Brain pericyte (primary cell): ENCODE data around the gene PALLD.
"Not testable (repeated sequence)": the region's sequence is repeated elsewhere in the genome, so short reads cannot be mapped to it uniquely, and the experiment has no call there.

Experiments
- DNase-seq: peaks from one replicate; pipeline ENCODE4 v3.0.0-alpha.2; 2012; ENCODE audit warnings: low read depth, low spot score

The PALLD gene

DNA sequence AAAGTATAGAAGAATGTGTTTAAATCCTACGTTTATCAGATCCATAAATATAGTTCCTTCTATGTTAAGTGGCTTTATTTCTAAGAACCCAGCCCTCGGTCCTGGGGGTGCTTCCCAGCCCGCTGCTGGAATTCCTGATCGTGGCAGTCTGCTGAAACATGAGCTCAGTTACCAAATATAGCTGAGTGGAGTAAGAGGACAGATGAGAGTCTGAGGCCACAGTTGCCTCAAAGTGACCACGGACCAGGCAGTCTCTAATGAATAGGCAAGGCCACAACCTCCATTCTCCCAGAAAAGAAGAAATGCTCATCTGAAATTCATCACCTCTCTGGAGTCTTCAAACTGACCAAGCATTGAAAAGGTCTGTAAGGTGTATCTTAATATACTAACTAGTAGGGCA, at the start of gene PALLD:
Gene PALLD (plus strand): TSS at position 219 of the 400 bp plus-strand sequence.
- no peak for DNase-seq

DNA sequence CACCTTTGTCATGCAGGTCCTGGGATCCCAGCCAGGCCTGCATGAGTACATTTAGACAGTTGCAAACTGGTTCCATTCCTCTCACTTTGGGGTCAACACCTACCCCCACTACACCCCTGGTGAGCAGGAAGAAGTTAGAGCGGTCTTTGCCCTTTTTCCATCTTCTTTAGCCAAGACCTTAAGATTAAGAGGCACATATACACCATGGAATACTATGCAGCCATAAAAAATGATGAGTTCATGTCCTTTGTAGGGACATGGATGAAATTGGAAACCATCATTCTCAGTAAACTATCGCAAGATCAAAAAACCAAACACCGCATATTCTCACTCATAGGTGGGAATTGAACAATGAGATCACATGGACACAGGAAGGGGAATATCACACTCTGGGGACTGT, 47.8 kb upstream of the PALLD start:
- DNase-seq = not testable (repeated sequence)

DNA sequence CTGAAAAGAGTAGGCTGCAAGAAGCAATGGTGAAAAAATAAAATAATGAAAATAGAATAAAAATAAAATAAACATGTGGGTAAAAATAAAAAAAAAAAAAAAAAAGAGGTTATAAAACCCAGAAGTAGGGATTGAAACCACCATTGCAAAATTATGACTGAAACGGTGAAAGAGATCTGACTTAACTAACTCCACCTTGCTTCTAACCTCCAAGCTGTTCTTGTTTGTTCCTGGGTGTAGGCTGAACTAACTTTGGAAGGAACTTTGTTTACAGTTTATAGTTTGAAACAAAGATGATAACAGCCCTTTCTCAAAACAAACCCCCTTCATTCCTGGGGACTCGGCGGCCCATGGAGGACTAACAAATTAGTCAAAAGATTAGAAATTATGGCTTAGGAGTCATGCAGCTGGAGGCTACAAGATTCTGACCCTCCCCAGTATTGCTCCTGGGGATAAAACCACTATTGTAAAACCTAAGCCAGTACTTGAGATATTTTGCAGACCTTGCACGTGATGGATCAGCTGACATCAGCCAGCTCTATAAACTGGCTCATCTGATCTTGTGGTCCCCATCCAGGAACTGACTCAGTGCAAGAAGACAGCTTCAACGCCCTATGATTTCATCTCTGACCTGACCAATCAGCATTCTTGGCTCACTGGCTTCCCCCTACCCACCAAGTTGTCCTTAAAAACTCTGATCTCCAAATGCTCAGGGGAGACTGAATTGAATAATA, 47.0 kb upstream of the PALLD start:
- no peak for DNase-seq

DNA sequence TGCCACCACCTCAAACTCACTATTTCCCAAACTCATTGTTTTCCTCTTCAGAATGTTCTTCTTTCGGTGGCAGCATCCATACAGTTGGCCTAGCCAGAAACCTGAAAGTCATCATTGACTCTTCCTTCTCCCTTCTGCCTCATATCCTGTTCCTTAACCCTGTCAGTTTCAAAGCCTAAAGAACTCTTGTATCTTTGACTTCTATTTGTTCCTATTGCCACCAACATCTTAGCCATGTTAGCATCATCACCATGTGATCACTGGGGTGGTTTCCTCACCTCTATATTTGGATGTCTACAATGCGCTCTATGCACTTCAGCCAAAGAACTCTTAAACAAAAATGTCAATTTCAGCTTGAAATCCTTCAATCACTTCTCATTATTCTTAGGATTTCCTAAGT, 45.5 kb upstream of the PALLD start:
- no peak for DNase-seq

GRCh38 chr4:168451744-168452390, 45.0 kb upstream of the PALLD start:
- DNase-seq = peak; percentile 37

- DNase-seq = no peak
Measured at GRCh38 chr4:168453146-168453545, 43.7 kb upstream of the PALLD start.

DNA sequence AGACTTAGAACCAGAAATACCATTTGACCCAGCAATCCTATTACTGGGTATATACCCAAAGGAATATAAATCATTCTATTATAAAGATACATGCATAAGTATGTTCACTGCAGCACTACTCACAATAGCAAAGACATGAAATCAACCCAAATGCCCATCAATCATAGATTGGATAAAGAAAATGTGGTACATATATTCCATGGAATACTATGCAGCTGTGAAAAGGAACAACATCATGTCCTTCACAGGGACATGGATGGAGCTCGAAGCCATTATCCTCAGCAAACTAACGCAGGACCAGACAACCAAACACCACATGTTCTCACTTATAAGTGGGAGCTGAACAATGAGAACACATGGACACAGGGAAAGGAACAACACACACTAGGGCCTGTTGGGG, 38.6 kb upstream of the PALLD start:
- DNase-seq = not testable (repeated sequence)

DNA sequence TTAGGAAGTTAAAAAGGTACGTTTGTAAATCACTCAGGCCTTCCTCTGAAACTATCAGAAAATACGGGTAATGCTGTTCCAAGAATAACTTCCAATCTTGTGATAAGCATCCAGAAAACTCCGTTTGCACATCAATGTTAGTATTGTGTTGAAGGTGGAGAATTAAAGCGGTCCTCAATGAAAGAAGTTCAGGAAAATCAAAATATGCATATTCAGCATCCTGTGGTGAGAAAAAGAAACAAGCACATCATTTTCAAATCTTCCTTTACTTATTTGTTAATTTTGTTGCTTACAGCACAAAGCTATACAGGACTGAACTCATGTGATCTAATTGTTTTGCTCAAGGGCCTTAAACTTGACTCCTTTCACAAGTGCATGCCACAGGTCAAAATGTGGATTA, 35.0 kb upstream of the PALLD start:
- no peak for DNase-seq

GRCh38 chr4:168472920-168473319, 23.9 kb upstream of the PALLD start:
- DNase-seq = no peak

DNA sequence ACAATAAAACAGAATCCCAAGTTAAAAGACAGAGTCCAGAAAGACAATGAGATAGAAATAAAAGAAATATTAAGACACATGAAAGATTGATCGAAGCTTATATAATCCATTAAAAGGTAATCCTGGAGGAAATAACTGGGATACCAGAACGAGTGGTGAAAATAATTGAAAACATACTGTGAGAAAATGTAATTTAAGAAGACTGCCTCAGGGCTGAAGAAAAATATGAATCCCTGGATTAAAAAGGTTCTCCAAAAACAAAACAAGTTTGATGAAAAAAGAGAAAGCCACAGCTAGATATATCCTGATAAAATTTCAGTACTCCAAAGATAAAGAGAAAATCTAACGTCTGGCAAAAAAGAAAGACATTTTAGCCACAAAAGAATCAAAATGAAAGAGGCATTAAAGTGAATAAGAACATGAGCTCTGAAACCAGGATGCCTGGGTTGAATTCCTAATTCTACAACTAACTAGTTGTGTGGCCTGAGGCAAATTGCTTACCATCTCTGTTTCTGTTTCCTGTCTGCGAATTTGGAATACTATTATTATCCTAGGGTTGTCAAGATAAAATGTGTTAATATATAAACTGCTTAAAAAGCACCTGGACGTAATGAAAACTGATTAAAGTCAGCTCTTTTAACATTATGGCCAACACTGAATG, 22.1 kb upstream of the PALLD start:
- no peak for DNase-seq

- DNase-seq = no peak
Measured at GRCh38 chr4:168475745-168476144, 21.1 kb upstream of the PALLD start.

DNA sequence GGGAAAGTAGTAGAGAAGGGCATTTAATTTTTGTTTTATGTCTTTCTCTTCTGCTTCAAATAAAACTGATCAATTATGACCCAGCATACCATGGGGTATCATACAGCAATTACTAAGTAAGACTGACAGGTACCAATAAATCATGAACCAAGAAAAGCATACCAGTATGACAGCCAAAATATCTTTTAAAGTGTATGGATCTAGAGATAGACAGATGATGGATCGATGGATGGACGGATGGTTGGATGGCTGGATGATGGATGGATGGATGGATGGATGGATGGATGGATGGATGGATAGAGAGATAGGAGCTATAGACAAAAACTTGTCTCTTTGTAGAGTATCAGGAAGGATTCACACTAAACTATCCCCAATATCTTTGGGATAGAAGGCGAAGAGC, 18.0 kb upstream of the PALLD start:
- DNase-seq = no peak

DNA sequence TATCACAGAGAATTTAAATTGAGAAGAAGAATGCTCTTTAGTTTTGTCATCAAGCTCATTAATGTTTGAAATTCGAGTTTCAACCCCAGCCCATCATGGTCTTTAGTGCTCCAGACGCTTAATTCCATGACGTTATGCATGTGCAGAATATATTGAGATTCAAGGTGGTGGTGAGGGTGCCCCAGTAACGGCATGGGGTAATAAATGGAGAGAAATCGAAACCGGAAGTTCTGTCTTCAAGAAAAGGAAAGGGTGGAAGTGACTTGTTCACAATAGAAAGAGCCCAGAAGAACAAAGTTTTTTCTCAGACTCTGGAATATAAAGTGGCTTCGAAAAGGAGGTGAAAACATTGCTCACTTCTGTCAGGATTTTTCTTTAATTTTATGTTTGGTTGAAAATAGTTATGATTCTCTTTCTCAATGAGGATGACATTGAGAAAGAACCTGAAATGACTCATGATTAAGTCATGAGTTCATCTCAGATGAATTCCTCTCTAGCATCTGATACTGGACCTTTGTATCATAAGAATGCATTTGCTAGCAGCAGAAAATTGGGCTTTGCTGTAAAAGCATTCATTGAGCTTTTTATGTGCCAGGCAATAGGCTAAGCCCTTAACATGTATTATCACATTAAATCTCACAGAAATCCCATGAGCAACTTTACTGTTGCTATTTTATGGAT, 15.8 kb upstream of the PALLD start:
- DNase-seq = peak; percentile 29

DNA sequence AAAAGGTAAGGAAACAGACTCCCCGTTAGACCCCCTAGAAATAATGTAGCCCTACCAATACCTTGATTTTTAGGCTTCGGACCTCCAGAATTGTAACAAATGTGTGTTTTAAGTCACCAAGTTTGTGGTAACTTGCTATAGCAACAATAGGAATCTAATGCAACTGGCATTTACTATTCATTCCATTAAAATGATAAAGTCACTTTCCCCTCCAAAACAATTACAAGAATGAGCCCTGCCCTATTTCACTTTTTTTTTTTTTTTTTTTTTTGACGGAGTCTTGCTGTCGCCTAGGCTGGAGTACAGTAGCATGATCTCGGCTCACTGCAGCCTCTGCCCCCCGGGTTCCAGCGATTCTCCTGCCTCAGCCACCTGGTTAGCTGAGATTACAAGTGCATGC, 13.0 kb upstream of the PALLD start:
- no peak for DNase-seq

DNA sequence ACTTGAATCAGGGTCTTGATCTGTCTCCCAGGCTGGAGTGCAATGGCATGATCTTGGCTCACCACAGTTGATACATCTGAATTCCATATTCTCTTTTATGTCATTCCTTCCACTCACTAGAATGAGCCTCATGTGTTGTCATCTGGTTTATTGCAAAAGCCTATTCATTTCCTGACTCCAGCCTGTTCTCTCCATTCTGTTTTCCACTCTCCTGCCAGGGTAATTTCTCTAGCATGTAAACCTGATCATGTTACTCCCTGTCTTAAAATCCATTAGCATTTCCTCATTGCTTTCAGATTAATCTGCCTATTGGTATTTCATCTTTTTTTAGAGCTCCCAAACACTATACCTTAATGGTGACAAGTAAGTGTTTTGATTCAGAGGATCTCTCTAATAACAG, 12.2 kb upstream of the PALLD start:
- no peak for DNase-seq

DNA sequence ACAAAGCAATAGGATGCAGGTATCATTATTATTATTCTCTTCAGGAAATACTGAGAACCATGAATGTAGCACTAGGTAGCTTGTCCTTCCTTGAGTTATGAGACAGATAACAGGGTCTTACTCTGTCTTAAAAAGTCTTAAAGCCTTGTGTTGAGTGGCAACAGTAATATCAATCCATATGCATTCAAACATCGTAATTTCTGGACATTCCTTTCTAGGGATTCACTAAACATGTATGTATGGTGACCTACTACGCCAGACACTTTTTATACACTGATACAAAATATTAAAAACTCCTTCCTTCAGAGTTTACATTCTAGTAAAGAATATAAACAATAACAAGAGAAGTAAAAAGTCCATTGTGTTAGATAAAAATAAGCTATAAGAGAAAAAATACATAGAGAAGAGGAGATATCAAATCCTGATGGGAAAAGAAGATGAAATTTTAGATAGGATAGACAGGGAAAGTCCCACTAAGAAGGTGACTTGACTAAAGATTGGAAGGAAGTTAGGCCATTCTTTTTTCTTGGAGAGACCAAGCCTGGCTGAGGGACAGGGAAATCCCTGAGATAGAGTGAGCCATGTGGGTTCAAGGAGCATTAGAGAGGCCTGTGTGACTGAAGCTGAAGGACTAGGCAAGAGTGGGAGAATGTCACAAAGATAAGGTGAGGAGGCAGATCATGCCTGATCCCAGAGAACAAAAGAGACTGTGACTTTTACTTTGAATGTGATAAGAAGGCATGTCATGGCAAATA, 11.5 kb upstream of the PALLD start:
- no peak for DNase-seq

GRCh38 chr4:168486912-168487281, 10.0 kb upstream of the PALLD start:
- no peak for DNase-seq

DNA sequence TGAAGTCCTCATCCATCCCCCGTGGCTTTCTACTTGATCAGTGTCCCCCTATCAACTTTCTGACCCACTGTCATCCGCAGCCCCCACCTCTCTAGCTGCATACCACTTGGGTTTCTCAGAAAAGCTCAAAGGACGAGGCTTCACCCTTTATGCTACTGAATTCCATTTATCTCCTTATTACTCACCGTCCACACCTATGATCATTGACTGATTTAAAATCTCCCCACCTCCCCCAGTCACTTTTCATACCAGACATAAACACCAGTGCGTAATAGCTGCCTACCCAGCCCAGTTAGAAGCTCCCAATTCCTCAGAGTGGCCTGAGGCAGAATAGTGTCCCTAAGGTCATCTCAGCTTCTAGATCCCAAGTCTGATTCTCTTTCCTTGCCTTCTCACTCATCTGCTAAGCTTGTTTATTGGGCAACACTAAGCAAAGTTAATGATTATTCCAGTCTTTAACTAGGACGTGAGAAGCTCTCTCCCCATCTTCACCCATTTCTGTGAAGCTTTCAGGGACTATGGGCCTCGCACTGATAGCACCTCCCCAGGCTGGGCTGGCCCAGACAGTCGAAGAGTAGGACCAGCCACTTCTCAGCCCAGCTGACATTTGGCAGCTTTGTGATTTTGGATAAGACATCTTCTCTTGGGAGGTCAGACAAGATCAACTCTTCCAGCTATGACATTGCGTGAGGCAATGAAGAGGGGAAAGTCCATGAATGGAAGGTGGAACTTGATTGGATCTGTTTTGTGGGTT, 9.4 kb upstream of the PALLD start:
- no peak for DNase-seq

DNA sequence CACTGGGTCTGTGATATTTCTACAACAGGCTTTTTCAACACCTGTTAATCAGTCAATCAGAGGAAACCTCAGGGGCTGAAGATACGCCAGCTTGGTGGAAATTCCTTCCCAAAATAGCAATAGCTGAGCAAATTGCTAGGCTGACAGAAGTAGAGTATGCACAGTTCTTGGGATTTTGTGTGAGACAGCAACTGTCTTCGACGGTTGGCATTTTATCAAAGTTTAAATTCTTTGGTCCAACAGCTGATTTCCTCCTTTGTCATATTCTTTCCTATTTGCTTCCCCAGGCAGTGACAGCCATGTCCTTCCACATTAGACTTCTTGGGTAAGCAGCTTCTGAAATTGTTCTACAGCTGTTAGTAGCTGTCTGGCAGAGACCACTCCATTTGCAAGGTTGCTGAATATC, 8.0 kb upstream of the PALLD start:
- no peak for DNase-seq

- DNase-seq = no peak
Measured at GRCh38 chr4:168489616-168490015, 7.2 kb upstream of the PALLD start.

DNA sequence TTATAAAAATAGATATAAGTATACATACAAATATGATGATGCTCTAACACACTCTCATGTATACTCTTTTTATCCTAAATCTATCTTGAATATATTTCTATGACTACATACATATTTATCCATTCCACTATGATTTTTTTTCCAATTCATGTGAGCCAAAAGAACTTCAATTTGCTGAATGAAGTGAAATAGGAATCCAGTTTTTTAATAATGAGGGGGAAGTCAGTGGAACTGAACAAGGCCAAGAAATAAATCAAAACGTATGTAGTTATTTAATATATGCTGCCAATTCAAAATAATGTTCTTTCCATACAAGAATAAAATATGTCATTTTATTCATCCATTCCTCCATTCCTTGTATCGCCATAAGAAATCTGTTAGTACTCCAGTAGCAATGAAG, 6.1 kb upstream of the PALLD start:
- DNase-seq = no peak
